Measurements from ENCODE around the gene SORCS2.

GRCh38 chr4:7655511-7656243, 463.3 kb downstream of the SORCS2 start:
- TF ChIP-seq CTCF (conservative IDR thresholded peaks at IDR 0.05; ENCODE audit: low read length) (no peak), EZH2phosphoT487 (IDR thresholded peaks at IDR 0.05; ENCODE audit: borderline replicate concordance, low read depth, low read length) (no peak)

Measured in OCI-LY7 (cell line).